ENCODE measurements around the gene ZFP57.
A peak's percentile ranks its signal among the peaks of the same experiment; 100 is the strongest.

The ZFP57 gene

DNA sequence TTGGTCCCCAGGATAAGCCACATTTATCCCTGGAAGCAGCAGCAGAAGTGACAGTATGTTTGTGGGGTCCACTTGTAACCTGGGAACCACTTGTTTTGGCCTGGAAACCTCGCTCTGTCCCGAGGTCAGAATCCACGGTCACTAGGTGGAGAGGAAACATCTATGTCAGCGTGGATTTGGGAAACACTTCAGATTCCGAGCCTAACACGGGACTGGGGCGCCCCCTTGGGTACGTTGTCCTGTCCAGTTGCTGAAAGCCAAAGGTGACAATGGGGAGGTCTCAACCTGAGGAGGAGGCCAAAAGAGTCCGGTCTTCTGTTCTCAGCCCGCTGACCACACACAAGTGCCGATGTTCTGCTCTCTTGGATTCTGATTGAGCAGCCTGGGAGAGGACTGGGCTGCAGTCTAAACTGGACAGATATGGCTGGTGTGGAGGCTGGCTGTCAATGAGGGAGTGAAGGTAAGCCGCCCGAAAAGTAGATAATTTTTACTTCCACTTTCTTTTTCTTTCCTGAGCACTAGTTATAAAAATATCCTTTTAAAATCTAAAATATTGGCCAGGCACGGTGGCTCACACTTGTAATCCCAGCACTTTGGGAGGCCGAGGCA, 4.9 kb upstream of the ZFP57 start:
- TF ChIP-seq ZNF565 (CRISPR knock-in tag; conservative IDR thresholded peaks at IDR 0.05; ENCODE audit: low read depth) (no peak), OSR1 (CRISPR knock-in tag; IDR thresholded peaks at IDR 0.05) (no peak)
- peak; percentile 51; the same call in 2 of the 3 replicates for ATAC-seq

DNA sequence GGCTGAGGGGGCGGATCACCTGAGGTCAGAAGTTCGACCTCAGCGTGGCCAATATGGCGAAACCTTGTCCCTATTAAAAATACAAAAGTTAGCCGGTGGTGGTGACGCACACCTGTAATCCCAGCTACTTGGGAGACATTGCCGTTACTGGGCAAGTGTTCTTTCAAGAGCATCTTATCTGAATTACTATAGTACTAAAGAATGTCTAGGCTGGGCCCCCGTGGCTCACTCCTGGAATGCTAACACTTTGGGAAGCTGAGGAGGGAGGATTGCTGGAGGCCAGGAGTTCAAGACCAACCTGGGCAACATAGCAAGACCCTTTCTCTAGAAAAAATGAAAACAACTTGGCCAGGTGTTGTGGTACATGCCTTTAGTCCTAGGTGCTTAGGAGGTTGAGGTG, 859 bp upstream of the ZFP57 start:
- TF ChIP-seq GLIS3 (CRISPR knock-in tag; IDR thresholded peaks at IDR 0.05): no peak
- TF ChIP-seq BACH2 (CRISPR knock-in tag; IDR thresholded peaks at IDR 0.05; ENCODE audit: borderline replicate concordance): no peak
- TF ChIP-seq, protein P1, sequence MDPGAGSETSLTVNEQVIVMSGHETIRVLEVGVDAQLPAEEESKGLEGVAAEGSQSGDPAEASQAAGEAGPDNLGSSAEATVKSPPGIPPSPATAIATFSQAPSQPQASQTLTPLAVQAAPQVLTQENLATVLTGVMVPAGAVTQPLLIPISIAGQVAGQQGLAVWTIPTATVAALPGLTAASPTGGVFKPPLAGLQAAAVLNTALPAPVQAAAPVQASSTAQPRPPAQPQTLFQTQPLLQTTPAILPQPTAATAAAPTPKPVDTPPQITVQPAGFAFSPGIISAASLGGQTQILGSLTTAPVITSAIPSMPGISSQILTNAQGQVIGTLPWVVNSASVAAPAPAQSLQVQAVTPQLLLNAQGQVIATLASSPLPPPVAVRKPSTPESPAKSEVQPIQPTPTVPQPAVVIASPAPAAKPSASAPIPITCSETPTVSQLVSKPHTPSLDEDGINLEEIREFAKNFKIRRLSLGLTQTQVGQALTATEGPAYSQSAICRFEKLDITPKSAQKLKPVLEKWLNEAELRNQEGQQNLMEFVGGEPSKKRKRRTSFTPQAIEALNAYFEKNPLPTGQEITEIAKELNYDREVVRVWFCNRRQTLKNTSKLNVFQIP (CRISPR knock-in tag; IDR thresholded peaks at IDR 0.05; ENCODE audit: borderline replicate concordance, low read depth): no peak
- no peak for TF ChIP-seq ESRRG (CRISPR knock-in tag; IDR thresholded peaks at IDR 0.05)
- TF ChIP-seq ZNF565 (CRISPR knock-in tag; conservative IDR thresholded peaks at IDR 0.05; ENCODE audit: low read depth): no peak
- TF ChIP-seq ZNF8 (CRISPR knock-in tag; IDR thresholded peaks at IDR 0.05): no peak
- no peak for TF ChIP-seq TOX (CRISPR knock-in tag; IDR thresholded peaks at IDR 0.05; ENCODE audit: borderline replicate concordance)
- no peak for TF ChIP-seq SNAI2 (CRISPR knock-in tag; IDR thresholded peaks at IDR 0.05)
- TF ChIP-seq, protein P2, sequence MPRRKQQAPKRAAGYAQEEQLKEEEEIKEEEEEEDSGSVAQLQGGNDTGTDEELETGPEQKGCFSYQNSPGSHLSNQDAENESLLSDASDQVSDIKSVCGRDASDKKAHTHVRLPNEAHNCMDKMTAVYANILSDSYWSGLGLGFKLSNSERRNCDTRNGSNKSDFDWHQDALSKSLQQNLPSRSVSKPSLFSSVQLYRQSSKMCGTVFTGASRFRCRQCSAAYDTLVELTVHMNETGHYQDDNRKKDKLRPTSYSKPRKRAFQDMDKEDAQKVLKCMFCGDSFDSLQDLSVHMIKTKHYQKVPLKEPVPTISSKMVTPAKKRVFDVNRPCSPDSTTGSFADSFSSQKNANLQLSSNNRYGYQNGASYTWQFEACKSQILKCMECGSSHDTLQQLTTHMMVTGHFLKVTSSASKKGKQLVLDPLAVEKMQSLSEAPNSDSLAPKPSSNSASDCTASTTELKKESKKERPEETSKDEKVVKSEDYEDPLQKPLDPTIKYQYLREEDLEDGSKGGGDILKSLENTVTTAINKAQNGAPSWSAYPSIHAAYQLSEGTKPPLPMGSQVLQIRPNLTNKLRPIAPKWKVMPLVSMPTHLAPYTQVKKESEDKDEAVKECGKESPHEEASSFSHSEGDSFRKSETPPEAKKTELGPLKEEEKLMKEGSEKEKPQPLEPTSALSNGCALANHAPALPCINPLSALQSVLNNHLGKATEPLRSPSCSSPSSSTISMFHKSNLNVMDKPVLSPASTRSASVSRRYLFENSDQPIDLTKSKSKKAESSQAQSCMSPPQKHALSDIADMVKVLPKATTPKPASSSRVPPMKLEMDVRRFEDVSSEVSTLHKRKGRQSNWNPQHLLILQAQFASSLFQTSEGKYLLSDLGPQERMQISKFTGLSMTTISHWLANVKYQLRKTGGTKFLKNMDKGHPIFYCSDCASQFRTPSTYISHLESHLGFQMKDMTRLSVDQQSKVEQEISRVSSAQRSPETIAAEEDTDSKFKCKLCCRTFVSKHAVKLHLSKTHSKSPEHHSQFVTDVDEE (CRISPR knock-in tag; IDR thresholded peaks at IDR 0.05): no peak
- TF ChIP-seq ZFP30 (CRISPR knock-in tag; IDR thresholded peaks at IDR 0.05): no peak
- no peak for ATAC-seq

DNA sequence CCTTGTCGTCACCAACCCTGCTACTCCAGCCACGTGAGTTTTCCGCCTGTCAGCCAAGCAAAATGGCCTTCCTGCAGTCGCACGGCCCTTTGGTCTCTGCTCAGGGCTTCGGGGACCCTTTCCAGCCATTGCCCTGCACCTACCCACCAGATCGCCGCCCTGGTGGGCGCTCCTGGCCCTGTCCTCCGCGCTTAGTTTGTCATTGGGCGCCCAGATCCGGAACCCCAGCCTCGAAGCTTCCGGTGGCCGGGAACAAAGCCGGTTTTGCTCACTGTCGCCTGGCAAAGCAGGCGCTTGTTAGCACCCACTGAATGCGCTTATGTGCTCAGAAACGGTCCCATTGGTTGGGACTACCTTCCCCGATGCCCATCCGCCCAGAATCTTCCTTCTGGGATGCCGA, 536 bp downstream of the ZFP57 start:
- no peak for ATAC-seq
- no peak for TF ChIP-seq ZNF70 (CRISPR knock-in tag; IDR thresholded peaks at IDR 0.05)
- TF ChIP-seq ESRRG (CRISPR knock-in tag; IDR thresholded peaks at IDR 0.05): no peak
- TF ChIP-seq, protein P2 (CRISPR knock-in tag; IDR thresholded peaks at IDR 0.05): no peak
- TF ChIP-seq ZFP3 (CRISPR knock-in tag; IDR thresholded peaks at IDR 0.05): no peak
- TF ChIP-seq, protein P1 (CRISPR knock-in tag; IDR thresholded peaks at IDR 0.05; ENCODE audit: borderline replicate concordance, low read depth): no peak
- no peak for TF ChIP-seq RARB (CRISPR knock-in tag; IDR thresholded peaks at IDR 0.05)
- TF ChIP-seq BACH2 (CRISPR knock-in tag; IDR thresholded peaks at IDR 0.05; ENCODE audit: borderline replicate concordance): no peak
- no peak for TF ChIP-seq TOX (CRISPR knock-in tag; IDR thresholded peaks at IDR 0.05; ENCODE audit: borderline replicate concordance)
- TF ChIP-seq ZFP30 (CRISPR knock-in tag; IDR thresholded peaks at IDR 0.05): no peak
- TF ChIP-seq ARNTL (CRISPR knock-in tag; IDR thresholded peaks at IDR 0.05; ENCODE audit: borderline replicate concordance, low read depth): no peak
- no peak for TF ChIP-seq ZC3H10 (CRISPR knock-in tag; IDR thresholded peaks at IDR 0.05)

DNA sequence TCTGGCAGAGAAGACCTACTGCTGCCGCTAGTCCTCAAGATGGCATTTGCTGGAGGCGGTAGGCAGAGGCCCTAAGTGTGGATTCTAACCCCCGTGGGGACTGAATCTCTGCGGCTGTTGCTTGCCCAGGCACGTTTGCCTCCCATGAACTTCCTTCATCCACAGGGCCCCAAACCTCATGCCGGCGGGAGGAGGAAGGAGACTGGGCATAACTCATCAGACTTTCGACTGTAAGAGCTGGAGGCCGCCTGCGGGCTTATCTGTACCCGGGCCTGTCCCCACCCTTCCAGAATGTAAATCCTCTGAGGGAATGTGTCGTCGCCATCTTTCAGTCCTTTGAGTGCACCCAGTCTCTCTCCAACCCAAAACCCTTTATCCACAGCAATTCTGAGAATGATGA, 990 bp downstream of the ZFP57 start:
- TF ChIP-seq, protein P3, sequence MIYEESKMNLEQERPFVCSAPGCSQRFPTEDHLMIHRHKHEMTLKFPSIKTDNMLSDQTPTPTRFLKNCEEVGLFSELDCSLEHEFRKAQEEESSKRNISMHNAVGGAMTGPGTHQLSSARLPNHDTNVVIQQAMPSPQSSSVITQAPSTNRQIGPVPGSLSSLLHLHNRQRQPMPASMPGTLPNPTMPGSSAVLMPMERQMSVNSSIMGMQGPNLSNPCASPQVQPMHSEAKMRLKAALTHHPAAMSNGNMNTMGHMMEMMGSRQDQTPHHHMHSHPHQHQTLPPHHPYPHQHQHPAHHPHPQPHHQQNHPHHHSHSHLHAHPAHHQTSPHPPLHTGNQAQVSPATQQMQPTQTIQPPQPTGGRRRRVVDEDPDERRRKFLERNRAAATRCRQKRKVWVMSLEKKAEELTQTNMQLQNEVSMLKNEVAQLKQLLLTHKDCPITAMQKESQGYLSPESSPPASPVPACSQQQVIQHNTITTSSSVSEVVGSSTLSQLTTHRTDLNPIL (CRISPR knock-in tag; IDR thresholded peaks at IDR 0.05; ENCODE audit: low read depth): no peak
- TF ChIP-seq ZC3H10 (CRISPR knock-in tag; IDR thresholded peaks at IDR 0.05): no peak
- TF ChIP-seq TOX (CRISPR knock-in tag; IDR thresholded peaks at IDR 0.05; ENCODE audit: borderline replicate concordance): no peak
- no peak for TF ChIP-seq ZNF70 (CRISPR knock-in tag; IDR thresholded peaks at IDR 0.05)
- TF ChIP-seq RARB (CRISPR knock-in tag; IDR thresholded peaks at IDR 0.05): no peak
- TF ChIP-seq, protein P4, sequence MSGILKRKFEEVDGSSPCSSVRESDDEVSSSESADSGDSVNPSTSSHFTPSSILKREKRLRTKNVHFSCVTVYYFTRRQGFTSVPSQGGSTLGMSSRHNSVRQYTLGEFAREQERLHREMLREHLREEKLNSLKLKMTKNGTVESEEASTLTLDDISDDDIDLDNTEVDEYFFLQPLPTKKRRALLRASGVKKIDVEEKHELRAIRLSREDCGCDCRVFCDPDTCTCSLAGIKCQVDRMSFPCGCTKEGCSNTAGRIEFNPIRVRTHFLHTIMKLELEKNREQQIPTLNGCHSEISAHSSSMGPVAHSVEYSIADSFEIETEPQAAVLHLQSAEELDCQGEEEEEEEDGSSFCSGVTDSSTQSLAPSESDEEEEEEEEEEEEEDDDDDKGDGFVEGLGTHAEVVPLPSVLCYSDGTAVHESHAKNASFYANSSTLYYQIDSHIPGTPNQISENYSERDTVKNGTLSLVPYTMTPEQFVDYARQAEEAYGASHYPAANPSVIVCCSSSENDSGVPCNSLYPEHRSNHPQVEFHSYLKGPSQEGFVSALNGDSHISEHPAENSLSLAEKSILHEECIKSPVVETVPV (CRISPR knock-in tag; IDR thresholded peaks at IDR 0.05): no peak
- TF ChIP-seq TCF4 (CRISPR knock-in tag; IDR thresholded peaks at IDR 0.05; ENCODE audit: borderline replicate concordance): no peak
- no peak for TF ChIP-seq ZFP30 (CRISPR knock-in tag; IDR thresholded peaks at IDR 0.05)
- TF ChIP-seq PPARA (CRISPR knock-in tag; IDR thresholded peaks at IDR 0.05; ENCODE audit: borderline replicate concordance): no peak
- ATAC-seq: no peak

All from SK-N-SH treated with all-trans-retinoic acid at 6 μM for 48 hours (cell line).